G401 (cell line): ENCODE data around the gene P2RY2. TPM values are rescaled to one million over a fixed set of nuclear protein-coding genes. Genes with fewer than 3 reads are reported as not detected.

Experiments used
- DNase-seq: peaks from one replicate; pipeline ENCODE4 v3.0.0-alpha.2; 2015; ENCODE audit warnings: low spot score
- in situ Hi-C: cut with HindIII; loops from 2 replicates; pipeline ENCODE4 v1.10.0; 2016; ENCODE audit warnings: low sequenced_read_pairs, mixed read lengths
- total RNA-seq: library from RNA; depleted of rRNA; stranded (reverse); fragments of >200 nt; shearing (Covaris generic); gene quantifications from 2 replicates; pipeline ENCODE4 v1.2.3, GENCODE V29; 2014

Gene P2RY2
- total RNA-seq, 1 experiment from 2014 or later: not detected

- no peak for DNase-seq
- in situ Hi-C loops: no loop called here
Observed at GRCh38 chr11:73201888-73202780, 15.9 kb upstream of the P2RY2 start.

GRCh38 chr11:73203322-73203721 lies 14.8 kb upstream of the P2RY2 start:
- no peak for DNase-seq
- in situ Hi-C loops: no loop called here

GRCh38 chr11:73203790-73204189 lies 14.3 kb upstream of the P2RY2 start:
- DNase-seq: no peak
- in situ Hi-C loops: no loop called here

GRCh38 chr11:73204711-73205121 lies 13.4 kb upstream of the P2RY2 start:
- no peak for DNase-seq
- in situ Hi-C loops: no loop called here

- no peak for DNase-seq
- in situ Hi-C loops: no loop called here
Observed at GRCh38 chr11:73205661-73206343, 12.3 kb upstream of the P2RY2 start.

GRCh38 chr11:73206801-73207200 lies 11.3 kb upstream of the P2RY2 start:
- DNase-seq: no peak
- in situ Hi-C loops: no loop called here

GRCh38 chr11:73209892-73210291 lies 8.2 kb upstream of the P2RY2 start:
- DNase-seq: no peak
- in situ Hi-C loops: no loop called here

- no peak for DNase-seq
- in situ Hi-C loops: no loop called here
Observed at GRCh38 chr11:73210916-73211667, 7.0 kb upstream of the P2RY2 start.

- no peak for DNase-seq
- in situ Hi-C loops: no loop called here
Observed at GRCh38 chr11:73213196-73214143, 4.6 kb upstream of the P2RY2 start.

GRCh38 chr11:73215191-73216134 lies 2.6 kb upstream of the P2RY2 start:
- in situ Hi-C loops: no loop called here
- DNase-seq: no peak

- no peak for DNase-seq
- in situ Hi-C loops: no loop called here
Observed at GRCh38 chr11:73216465-73216864, 1.6 kb upstream of the P2RY2 start.

GRCh38 chr11:73217131-73217809 lies 811 bp upstream of the P2RY2 start:
- in situ Hi-C loops: no loop called here
- no peak for DNase-seq

GRCh38 chr11:73217810-73218105 lies 323 bp upstream of the P2RY2 start:
- in situ Hi-C loops: no loop called here
- no peak for DNase-seq

GRCh38 chr11:73218830-73219215 lies 742 bp downstream of the P2RY2 start:
- in situ Hi-C loops: no loop called here
- DNase-seq: no peak

- no peak for DNase-seq
- in situ Hi-C loops: no loop called here
Observed at GRCh38 chr11:73219396-73220285, 1.6 kb downstream of the P2RY2 start.

- DNase-seq: no peak
- in situ Hi-C loops: no loop called here
Observed at GRCh38 chr11:73221451-73221850, 3.4 kb downstream of the P2RY2 start.

- in situ Hi-C loops: no loop called here
Observed at GRCh38 chr11:73221996-73222395, 3.9 kb downstream of the P2RY2 start.

More at GRCh38 chr11:73221996-73222395, 3.9 kb downstream of the P2RY2 start:
- no peak for DNase-seq
